Large intestine (tissue), 3 donors: ENCODE data around the gene ECSIT. TPM values are rescaled to one million over a fixed set of nuclear protein-coding genes. Genes with fewer than 3 reads are reported as not detected.
A peak's percentile ranks its signal among the peaks of the same experiment; 100 is the strongest.

Experiments used
- DNase-seq, 2 donors: peaks; one replicate each; pipeline versions ENCODE4 v3.0.0 to v3.0.0-alpha.2; 2013
- H3K27ac ChIP-seq: one replicate; pipeline ENCODE4 v1.5.1; 2013; ENCODE audit warnings: low read length
- H3K27me3 ChIP-seq: 2 replicates; pipeline ENCODE4 v1.6.1; 2013; ENCODE audit warnings: low read length; ENCODE audit not compliant: control insufficient read depth, insufficient read depth
- H3K36me3 ChIP-seq: 2 replicates; pipeline ENCODE4 v1.6.1; 2013; ENCODE audit warnings: low read length; ENCODE audit not compliant: control insufficient read depth, insufficient read depth
- H3K4me1 ChIP-seq: one replicate; pipeline ENCODE4 v1.6.1; 2013; ENCODE audit warnings: low read length; ENCODE audit not compliant: control insufficient read depth, insufficient read depth
- H3K4me3 ChIP-seq: one replicate; pipeline ENCODE4 v1.5.1; 2013; ENCODE audit warnings: low read length
- H3K9me3 ChIP-seq: one replicate; pipeline ENCODE4 v1.6.1; 2013; ENCODE audit warnings: mild to moderate bottlenecking, low read depth, low read length, moderate library complexity; ENCODE audit not compliant: control insufficient read depth
- WGBS: methylation state at CpG from one replicate; pipeline ENCODE4 v1.1.5; 2013; ENCODE audit warnings: low lambda C conversion rate; ENCODE audit not compliant: insufficient coverage; 5-methylcytosine and 5-hydroxymethylcytosine counted together
- polyA plus RNA-seq: library from polyadenylated mRNA; unstranded; fragments of 120-200 nt; gene quantifications from one replicate; pipeline ENCODE4 v1.2.1, GENCODE V29; 2013

Gene ECSIT
- polyA plus RNA-seq, 1 donor = 43.2 TPM

DNA sequence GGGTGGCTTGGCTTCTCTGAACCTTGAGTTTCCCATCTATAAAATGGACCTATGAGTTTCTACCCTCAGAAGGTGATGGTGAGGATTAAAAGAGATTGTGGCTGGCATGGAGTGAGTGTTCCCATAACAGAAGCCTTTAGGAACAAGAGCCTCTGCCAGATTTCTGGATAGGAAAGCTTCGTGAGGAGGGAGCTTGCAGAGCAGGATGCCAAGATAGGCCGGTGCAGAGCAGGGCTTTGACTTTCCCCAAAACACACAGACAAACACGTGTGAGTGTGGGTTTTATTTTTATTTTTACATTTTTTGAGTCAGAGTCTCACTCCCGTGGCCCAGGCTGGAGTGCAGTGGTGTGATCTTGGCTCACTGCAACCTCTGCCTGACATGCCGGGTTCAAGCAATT, 6.0 kb upstream of the ECSIT start:
- Histone ChIP-seq H3K27ac (no peak overlapping the region), H3K27me3 (peaks cover 18% of the 10 kb centered on the region), H3K4me1 (peaks cover 4% of the 10 kb centered on the region), H3K9me3 (peaks cover 2% of the 10 kb centered on the region), H3K4me3 (no peak overlapping the region), H3K36me3 (no peaks in the 10 kb centered on the region)
- no CpG with 5 or more reads among the region's 5 CpGs for WGBS
- DNase-seq = no peak

DNA sequence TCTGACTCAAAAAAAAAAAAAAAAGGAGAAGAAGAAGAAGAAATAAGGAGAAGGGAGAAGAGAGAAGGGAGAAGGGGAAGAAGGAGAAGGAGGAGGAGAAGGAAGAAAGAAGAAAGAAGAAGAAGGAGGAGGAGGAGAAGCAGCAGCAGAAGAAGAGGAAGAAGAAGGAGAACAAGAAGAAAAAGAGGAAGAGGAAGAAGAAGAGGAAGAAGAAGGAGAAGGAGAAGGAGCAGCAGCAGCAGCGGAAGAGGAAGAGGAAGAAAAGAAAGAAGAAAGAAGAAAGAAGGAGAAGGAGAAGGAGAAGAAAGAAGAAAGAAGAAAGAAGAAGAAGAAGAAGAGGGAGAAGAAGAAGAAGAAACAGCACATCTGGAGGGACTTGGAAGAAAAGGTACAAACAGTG, 5.6 kb upstream of the ECSIT start:
- Histone ChIP-seq H3K36me3 (no peaks in the 10 kb centered on the region), H3K27me3 (peaks cover 15% of the 10 kb centered on the region), H3K4me3 (no peak overlapping the region), H3K9me3 (no peaks in the 10 kb centered on the region), H3K27ac (no peak overlapping the region), H3K4me1 (peaks cover 4% of the 10 kb centered on the region)
- 80% methylated on average over 1 of the region's 1 CpG for WGBS
- no peak for DNase-seq

DNA sequence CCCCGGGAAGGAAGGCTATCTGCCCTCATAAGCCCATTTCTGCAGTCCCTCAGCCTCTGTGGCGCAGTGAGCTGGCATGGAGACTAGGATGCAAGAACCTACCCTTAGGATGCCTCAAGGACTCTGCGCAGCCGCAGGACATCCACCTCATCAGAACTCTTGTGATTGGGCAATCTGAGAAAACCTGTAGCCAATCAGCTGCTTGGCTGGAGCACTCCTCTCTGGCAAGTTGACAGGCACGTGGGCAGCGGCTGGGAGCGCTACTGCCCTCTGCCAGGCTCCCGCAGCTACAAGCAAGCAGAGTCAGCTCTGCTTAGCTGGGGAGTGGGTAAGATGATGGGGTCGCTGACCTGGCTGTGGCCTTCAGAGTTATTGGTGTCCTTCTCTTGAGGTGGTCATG, 1.5 kb upstream of the ECSIT start:
- Histone ChIP-seq H3K27ac (no peak overlapping the region), H3K36me3 (no peaks in the 10 kb centered on the region), H3K4me3 (no peak overlapping the region), H3K4me1 (peaks cover 11% of the 10 kb centered on the region), H3K27me3 (no peaks in the 10 kb centered on the region), H3K9me3 (no peaks in the 10 kb centered on the region)
- no CpG with 5 or more reads among the region's 9 CpGs for WGBS
- DNase-seq = peak; percentile 78 to 79

DNA sequence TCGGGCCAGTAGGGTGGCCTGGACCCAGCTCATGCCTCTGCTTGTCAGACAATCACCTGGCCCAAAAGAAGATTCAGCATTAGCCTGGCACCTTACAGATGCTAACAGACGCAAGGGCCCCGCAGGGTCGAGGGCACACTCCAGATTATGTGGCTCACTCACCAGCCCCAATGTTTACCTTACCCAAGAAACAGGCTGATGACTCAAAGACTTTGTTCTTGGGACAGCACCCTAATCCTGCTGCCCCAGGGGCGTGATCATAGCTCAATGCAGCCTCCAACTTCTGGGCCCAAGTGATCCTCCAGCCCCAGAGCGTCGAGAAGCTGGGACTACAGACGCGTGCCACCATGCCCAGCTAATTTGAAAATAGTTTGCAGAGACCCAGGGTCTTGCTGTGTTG, 9.8 kb downstream of the ECSIT start:
- Histone ChIP-seq H3K9me3 (no peaks in the 10 kb centered on the region), H3K4me1 (no peaks in the 10 kb centered on the region), H3K36me3 (peaks cover 29% of the 10 kb centered on the region), H3K4me3 (no peak overlapping the region), H3K27ac (no peak overlapping the region), H3K27me3 (no peaks in the 10 kb centered on the region)
- no peak for DNase-seq
- WGBS = no CpG with 5 or more reads among the region's 9 CpGs

DNA sequence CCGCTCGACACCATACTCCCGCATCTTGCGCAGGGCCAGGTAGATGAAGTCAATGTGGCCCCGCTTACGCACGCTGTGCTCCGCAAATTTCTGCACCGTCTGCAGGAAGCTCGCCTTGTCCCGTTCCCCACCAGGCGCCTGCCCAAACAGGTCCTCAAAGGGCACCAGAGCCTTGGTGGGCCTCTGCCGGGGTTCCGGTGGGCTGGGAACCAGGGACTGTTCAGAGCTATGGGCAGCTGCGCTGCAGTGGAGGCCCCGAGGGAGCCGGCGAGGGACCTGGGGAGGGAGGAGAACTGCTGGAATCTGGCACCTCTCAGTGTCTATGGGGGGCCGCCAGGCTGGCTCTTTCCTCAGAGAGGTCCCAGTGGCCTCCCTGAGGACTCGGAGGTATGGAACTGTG, 15.0 kb downstream of the ECSIT start:
- Histone ChIP-seq H3K9me3 (no peaks in the 10 kb centered on the region), H3K4me1 (no peaks in the 10 kb centered on the region), H3K4me3 (no peak overlapping the region), H3K27ac (no peak overlapping the region), H3K36me3 (peaks cover 49% of the 10 kb centered on the region), H3K27me3 (no peaks in the 10 kb centered on the region)
- WGBS = no CpG with 5 or more reads among the region's 20 CpGs
- DNase-seq = no peak

DNA sequence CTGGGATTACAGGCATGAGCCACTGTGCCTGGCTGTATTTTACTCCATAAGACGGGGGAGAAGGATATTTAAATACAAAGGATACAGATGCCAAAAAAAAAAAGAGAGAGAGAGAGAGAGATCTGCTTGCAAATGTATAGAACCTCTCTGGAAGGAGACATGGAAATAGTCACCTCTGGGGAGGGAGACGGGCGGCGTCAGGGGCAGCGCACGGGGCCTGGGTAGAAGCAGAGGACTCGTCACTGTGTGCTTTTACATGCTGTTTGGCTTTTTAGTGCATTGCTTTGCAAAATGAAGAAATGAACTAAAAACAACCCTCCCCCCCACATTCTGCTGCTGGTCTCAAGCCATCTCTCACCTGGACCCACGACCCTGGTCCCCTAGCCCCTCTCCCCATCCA, 18.5 kb downstream of the ECSIT start:
- WGBS = no CpG with 5 or more reads among the region's 8 CpGs
- no peaks in the 10 kb centered on the region for H3K27me3 ChIP-seq
- no peak overlapping the region for H3K27ac ChIP-seq
- no peaks in the 10 kb centered on the region for H3K9me3 ChIP-seq
- no peak for DNase-seq
- peaks cover 4% of the 10 kb centered on the region for H3K4me1 ChIP-seq
- H3K36me3 ChIP-seq = peaks cover 38% of the 10 kb centered on the region
- H3K4me3 ChIP-seq = no peak overlapping the region

DNA sequence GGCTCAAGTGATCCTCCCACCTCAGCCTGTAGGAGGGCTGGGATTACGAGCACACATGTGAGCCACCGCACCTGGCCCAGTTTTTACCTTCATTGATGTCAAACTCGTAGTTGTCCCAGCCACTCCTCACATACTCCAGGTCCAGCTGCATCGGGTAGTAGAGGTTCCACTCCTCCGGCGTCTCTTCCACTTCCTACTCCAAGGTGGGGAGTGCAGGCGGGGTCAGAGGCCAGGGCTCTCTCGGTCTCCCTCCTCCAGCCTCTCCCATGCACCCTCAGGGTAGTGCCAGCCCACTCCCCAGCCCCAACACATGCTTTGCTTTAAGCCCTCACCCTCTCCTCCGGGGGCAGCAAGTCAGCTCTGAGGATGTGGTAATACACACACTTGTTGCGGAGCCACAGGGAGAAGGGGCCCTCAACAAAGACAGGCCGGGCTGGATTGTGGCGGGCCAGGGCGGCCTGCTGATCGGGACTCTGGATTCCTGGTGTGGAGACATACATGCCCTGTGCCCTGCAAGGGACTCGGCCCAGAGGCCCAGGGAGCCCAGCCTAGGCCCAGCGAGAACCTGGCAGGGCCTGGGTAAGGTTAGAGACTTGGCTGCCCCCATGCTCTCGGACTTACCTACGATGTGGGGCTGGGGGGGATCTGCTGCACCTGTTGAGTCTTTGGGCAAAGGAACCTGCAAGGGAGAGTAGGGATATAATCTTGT, 21.4 kb downstream of the ECSIT start:
- WGBS = no CpG with 5 or more reads among the region's 18 CpGs
- Histone ChIP-seq H3K4me1 (peaks cover 4% of the 10 kb centered on the region), H3K36me3 (peaks cover 24% of the 10 kb centered on the region), H3K4me3 (no peak overlapping the region), H3K27me3 (no peaks in the 10 kb centered on the region), H3K9me3 (no peaks in the 10 kb centered on the region), H3K27ac (no peak overlapping the region)
- no peak for DNase-seq

DNA sequence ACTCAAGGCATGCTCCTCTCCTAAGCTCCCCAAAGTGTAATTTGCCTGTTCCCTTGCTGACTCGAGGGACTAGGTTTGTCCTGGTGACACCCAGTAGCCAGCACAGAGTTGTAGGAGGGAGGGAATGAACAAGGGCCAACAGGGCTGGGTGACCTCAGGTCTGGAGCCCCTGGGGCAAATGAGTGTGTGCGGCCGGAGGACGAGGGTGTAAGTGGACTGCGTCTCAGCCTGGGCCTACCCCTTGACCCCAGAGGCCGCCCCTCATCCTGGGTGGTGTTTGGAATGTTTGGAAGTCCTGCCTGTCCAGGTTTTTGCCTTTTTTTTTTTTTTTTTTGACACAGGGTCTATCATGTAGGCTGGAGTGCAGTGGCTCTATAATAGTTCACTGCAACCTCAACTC, 22.0 kb downstream of the ECSIT start:
- WGBS = no CpG with 5 or more reads among the region's 6 CpGs

DNA sequence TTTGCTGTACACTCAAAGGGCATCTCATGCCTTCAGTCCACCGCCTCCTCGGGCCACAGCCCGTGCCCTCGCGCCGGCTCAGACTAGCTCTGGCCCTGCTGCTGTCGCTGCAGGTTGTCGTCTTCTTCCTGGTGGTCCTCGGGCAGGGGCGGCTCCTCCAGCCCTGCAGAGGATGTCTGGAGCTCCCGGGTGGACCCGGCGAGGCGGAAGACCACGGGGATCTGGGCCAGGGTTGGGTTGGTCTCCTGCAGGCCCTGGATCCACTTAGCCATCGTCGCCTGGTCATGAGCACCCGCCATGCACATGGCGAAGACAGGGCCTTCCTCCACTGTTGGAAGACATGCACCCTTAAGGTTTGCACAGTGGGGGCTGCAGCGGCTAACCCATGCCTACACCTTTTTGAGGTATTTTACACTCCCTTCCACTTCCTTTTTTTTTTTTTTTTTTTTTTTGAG, 22.8 kb downstream of the ECSIT start:
- Histone ChIP-seq H3K27ac (peak overlapping the region; percentile 71), H3K9me3 (no peaks in the 10 kb centered on the region), H3K36me3 (peaks cover 14% of the 10 kb centered on the region), H3K27me3 (no peaks in the 10 kb centered on the region), H3K4me3 (peak overlapping the region; percentile 43), H3K4me1 (peaks cover 4% of the 10 kb centered on the region)
- DNase-seq = peak in 1 of 2 donors; percentile 29
- no CpG with 5 or more reads among the region's 20 CpGs for WGBS

More for the DNA sequence above, 22.0 kb downstream of the ECSIT start:
- H3K27me3 ChIP-seq = no peaks in the 10 kb centered on the region
- peaks cover 19% of the 10 kb centered on the region for H3K36me3 ChIP-seq
- H3K4me3 ChIP-seq = no peak overlapping the region
- peaks cover 4% of the 10 kb centered on the region for H3K4me1 ChIP-seq
- no peak for DNase-seq
- no peaks in the 10 kb centered on the region for H3K9me3 ChIP-seq
- no peak overlapping the region for H3K27ac ChIP-seq

DNA sequence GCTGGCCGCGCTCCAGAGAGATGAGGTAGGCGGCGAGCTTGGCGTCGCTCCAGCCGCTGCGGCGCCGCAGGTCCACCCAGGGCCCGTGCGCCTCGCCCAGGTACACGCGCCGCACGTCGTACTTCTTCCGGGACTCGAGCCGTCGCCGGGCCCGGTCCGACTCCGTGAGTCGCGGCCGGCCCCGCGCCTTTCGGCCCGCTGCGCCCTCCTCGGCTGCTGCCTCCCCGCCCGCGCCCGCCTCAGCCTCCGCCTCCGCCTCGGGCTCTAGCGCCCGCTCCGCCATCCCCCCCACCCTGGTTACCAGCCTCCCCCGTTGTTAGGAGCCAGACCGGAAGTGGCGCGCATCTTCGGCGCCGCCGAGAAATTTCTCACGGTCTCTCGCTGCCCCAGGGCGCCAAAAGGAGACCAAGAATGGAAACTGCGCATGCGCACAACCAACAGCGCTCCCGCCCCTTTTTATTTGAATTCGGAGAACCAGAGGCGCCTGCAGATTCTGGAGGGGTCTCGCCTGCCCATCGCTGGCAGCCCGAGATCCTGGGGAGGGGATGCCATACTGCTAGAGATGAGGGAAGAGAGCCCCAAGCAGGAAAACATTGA, 23.3 kb downstream of the ECSIT start, which contains the start of gene ZNF653:
Gene ZNF653 (minus strand): TSS at position 336 of the 597 bp plus-strand sequence. CDS start 53 bp downstream, at position 283.
- Histone ChIP-seq H3K4me1 (peaks cover 4% of the 10 kb centered on the region), H3K9me3 (no peaks in the 10 kb centered on the region), H3K27me3 (no peaks in the 10 kb centered on the region), H3K27ac (peak within 1 kb of the TSS; percentile 71), H3K36me3 (peaks cover 13% of the 10 kb centered on the region), H3K4me3 (peak within 1 kb of the TSS; percentile 43)
- WGBS = no CpG with 5 or more reads among the region's 65 CpGs
- peak; percentile 93 to 95 for DNase-seq
